Activated B cell treated with CpG ODN at 0.5 μM for 24 hours (primary cell): ENCODE data around the gene CLCN1. TPM values are rescaled to one million over a fixed set of nuclear protein-coding genes. Genes with fewer than 3 reads are reported as not detected.

ENCODE experiments used
- ATAC-seq: fragments of 200-7000 bp; cut with Tn5 transposase; one replicate; pipeline ENCODE4 v1.10.0; 2021; ENCODE audit warnings: low read depth, mild to moderate bottlenecking, moderate library complexity
- CTCF ChIA-PET: fragments of 350-600 bp; sonication (Branson Sonifier 250); formaldehyde crosslinking; loops from one replicate; lab custom pipeline; 2021; ENCODE audit warnings: antibody characterized with exemption; lab: Charles Lee
- POLR2A ChIA-PET: fragments of 350-600 bp; sonication (Branson Sonifier 250); formaldehyde crosslinking; loops from one replicate; lab custom pipeline; 2021; ENCODE audit warnings: antibody characterized with exemption; lab: Charles Lee
- DNase-seq: peaks from one replicate; pipeline ENCODE4 v3.0.0; 2022
- H3K27ac Mint-ChIP-seq: one replicate; pipeline ENCODE4 v1.8.0; 2020; ENCODE audit warnings: mixed read lengths
- H3K27me3 Mint-ChIP-seq: one replicate; pipeline ENCODE4 v1.8.0; 2021; ENCODE audit warnings: mixed read lengths
- H3K36me3 Mint-ChIP-seq: one replicate; pipeline ENCODE4 v1.8.0; 2021; ENCODE audit warnings: low read depth, mixed read lengths
- H3K4me1 Mint-ChIP-seq: one replicate; pipeline ENCODE4 v1.8.0; 2021; ENCODE audit warnings: mixed read lengths
- H3K4me3 Mint-ChIP-seq: one replicate; pipeline ENCODE4 v1.8.0; 2020; ENCODE audit warnings: mild to moderate bottlenecking, mixed read lengths
- H3K9me3 Mint-ChIP-seq: one replicate; pipeline ENCODE4 v1.8.0; 2020; ENCODE audit warnings: mixed read lengths
- intact Hi-C: fragments of 100-400 bp; cut with micrococcal nuclease; formaldehyde crosslinking; loops from one replicate; pipeline ENCODE4 v1.15.1; 2024
- total RNA-seq: library from RNA; stranded (reverse); gene quantifications from 2 replicates; pipeline ENCODE4 v1.2.3, GENCODE V29; 2022
- TF ChIP-seq, protein P1 (sequence below): fragments of 200-600 bp; IDR thresholded peaks from one replicate; pipeline ENCODE4 v1.8.0; 2022; ENCODE audit warnings: antibody characterized with exemption, mild to moderate bottlenecking

CLCN1 gene
- total RNA-seq, 1 donor from 2014 or later: not detected

DNA sequence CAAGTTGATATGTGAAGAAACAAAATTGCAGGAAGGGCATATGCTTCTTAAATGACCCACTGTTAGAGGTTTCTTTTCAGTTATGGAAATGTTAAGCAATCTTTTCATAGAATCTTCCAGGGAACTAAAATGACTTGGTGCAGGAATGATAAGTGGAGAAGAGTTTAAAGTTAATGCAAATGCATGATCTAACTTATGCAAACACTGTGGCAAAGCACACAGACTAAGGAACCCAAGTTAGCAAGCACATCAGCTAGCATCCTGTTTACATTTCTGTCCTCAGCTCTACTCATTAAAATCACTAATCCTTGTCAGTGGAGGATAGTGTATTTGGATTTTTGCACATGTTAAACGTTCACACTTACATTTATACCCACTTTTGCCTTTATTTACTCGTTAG is 9.3 kb downstream of the CLCN1 start:
- ATAC-seq: peak; percentile 62
- POLR2A ChIA-PET: interaction anchor here (1.0 kb wide), 2 partner anchors 54 to 59 kb away, joined by 3 to 6 read pairs; no protein-coding TSS in a partner anchor
- Mint-ChIP-seq H3K27ac (peak overlapping the region; percentile 78), H3K27me3 (no peaks in the 10 kb centered on the region), H3K9me3 (no peaks in the 10 kb centered on the region), H3K4me1 (peaks cover 43% of the 10 kb centered on the region), H3K4me3 (peak overlapping the region; percentile 46), H3K36me3 (no peaks in the 10 kb centered on the region)
- CTCF ChIA-PET: no interaction called here
- DNase-seq: no peak
- intact Hi-C loops: loop anchor here (5.0 kb wide), 2 partner anchors 57 to 82 kb away; partner anchors contain the start of genes EPHA1 and ZYX
- TF ChIP-seq, protein P1, sequence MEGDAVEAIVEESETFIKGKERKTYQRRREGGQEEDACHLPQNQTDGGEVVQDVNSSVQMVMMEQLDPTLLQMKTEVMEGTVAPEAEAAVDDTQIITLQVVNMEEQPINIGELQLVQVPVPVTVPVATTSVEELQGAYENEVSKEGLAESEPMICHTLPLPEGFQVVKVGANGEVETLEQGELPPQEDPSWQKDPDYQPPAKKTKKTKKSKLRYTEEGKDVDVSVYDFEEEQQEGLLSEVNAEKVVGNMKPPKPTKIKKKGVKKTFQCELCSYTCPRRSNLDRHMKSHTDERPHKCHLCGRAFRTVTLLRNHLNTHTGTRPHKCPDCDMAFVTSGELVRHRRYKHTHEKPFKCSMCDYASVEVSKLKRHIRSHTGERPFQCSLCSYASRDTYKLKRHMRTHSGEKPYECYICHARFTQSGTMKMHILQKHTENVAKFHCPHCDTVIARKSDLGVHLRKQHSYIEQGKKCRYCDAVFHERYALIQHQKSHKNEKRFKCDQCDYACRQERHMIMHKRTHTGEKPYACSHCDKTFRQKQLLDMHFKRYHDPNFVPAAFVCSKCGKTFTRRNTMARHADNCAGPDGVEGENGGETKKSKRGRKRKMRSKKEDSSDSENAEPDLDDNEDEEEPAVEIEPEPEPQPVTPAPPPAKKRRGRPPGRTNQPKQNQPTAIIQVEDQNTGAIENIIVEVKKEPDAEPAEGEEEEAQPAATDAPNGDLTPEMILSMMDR: no peak

DNA sequence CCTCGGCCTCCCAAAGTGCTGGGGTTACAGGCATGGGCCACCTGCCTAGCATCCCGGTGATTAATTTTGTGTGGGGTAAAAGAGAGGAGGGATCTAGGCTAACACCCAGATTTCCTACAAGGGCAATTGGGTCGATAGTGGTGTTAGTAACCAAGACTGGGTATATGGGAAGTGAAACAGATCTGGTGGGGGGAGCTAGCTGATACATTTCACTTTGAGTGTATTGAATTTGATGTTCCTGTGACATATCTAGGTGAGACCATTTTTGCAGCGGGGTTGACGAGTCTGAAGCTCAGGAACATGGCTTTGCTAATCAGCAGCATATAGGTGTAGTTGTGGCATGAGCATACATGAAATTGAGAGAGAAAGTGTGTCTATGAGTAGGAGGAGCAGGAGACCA is 12.0 kb downstream of the CLCN1 start:
- DNase-seq (no peak), ATAC-seq (peak; percentile 84)
- Mint-ChIP-seq H3K27ac (peak overlapping the region; percentile 43), H3K9me3 (no peaks in the 10 kb centered on the region), H3K4me1 (peaks cover 43% of the 10 kb centered on the region), H3K27me3 (no peaks in the 10 kb centered on the region), H3K36me3 (no peaks in the 10 kb centered on the region), H3K4me3 (peak overlapping the region; percentile 13)
- TF ChIP-seq, protein P1: no peak
- intact Hi-C loops: loop anchor here (5.0 kb wide), 2 partner anchors 54 to 79 kb away; partner anchors contain the start of genes EPHA1 and ZYX
- CTCF ChIA-PET: interaction anchor here (0.9 kb wide), 1 partner anchor 53 kb away, joined by 3 read pairs; no protein-coding TSS in a partner anchor
- POLR2A ChIA-PET: interaction anchor here (0.7 kb wide), 1 partner anchor 69 kb away, joined by 5 read pairs; no protein-coding TSS in a partner anchor

DNA sequence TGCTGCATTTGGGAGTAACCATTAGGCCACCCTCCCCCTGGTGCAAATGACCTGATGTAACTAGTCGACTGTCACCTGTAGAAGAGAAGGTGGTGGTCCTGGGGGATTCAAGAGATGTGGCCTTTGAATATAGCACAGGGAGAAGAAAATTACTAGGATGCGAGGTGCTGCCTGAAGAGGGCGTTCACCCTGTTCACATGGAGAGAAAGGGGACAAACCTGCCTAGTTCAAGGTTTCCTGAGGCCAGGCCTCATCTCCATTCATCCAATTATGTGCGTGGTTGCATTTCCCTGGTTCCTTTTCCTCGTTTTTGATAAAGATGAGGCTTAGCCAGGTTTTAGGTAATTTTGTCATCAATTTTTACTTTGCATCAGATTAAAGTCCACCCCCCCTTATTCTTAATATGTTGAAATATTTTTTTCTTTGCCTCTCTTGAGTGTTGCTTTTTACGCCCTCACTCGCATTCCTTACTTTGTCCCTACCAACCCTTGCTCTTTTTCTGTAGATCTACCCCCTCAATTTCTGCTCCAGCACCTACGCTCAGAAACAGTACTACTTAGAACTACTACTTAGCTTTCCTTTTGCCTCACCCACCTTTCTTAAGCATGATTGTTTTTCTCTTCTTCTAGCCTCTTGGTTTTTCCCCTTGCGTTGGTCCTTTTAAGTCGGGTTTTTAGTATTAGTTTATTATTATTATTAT is 13.7 kb downstream of the CLCN1 start:
- TF ChIP-seq, protein P1: no peak
- Mint-ChIP-seq H3K36me3 (no peaks in the 10 kb centered on the region), H3K9me3 (no peaks in the 10 kb centered on the region), H3K4me3 (no peak overlapping the region), H3K4me1 (peaks cover 36% of the 10 kb centered on the region), H3K27me3 (no peaks in the 10 kb centered on the region), H3K27ac (no peak overlapping the region)
- ATAC-seq: no peak
- POLR2A ChIA-PET: interaction anchor here (0.7 kb wide), 1 partner anchor 166 kb away, joined by 6 read pairs; no protein-coding TSS in a partner anchor
- no peak for DNase-seq
- intact Hi-C loops: loop anchor here (5.0 kb wide), 2 partner anchors 53 to 78 kb away; partner anchors contain the start of genes EPHA1 and ZYX
- CTCF ChIA-PET: no interaction called here

DNA sequence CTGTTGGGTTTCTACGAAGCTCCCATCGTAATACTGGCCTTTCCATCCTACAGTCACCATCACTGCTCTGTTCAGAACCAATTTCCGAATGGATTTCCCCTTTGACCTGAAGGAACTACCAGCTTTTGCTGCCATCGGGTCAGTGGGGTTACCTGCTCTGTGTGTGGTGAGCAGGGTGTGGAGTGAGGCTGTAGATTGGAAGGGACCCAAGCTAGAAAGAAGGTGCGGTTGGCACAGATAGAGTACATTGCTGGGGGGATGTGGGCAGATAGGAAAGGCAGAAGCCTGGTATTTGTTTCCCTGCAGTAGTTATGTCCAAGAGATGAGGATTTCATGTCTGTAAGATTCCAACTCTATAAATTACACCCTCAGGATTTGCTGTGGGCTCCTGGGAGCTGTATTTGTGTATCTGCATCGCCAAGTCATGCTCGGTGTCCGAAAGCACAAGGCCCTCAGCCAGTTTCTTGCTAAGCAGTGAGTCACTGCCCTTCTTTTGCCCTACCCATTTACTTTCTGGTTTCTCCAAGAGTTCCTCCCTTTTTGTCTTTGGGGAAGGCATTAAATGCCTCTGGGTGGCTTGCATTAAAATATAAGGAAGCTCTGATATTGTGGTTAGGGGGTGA is 15.4 kb downstream of the CLCN1 start:
- ATAC-seq (no peak), DNase-seq (no peak)
- Mint-ChIP-seq H3K27me3 (peaks cover 8% of the 10 kb centered on the region), H3K9me3 (no peaks in the 10 kb centered on the region), H3K27ac (no peak overlapping the region), H3K4me1 (peaks cover 20% of the 10 kb centered on the region), H3K4me3 (no peak overlapping the region), H3K36me3 (no peaks in the 10 kb centered on the region)
- intact Hi-C loops: no loop called here
- CTCF ChIA-PET: no interaction called here
- TF ChIP-seq, protein P1: no peak
- POLR2A ChIA-PET: no interaction called here

DNA sequence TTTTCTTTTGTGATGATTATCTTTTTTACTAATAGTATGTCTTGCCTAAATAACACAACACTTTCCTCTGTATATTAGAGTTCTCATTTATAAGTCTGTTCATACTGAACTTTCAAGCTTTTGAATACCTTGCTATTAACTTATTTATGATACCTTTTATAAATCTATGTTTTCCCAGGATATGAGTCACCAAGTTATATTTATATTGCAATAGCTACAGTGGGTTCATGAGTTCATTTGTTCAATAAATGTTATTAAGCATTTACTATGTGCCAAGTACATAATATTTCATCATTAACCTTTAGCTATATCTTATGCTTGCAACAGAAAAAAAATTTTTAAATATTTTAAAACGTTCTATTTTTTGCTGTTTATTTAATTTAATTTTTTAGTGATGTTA is 18.3 kb downstream of the CLCN1 start:
- H3K4me1 Mint-ChIP-seq: no peaks in the 10 kb centered on the region
- no peaks in the 10 kb centered on the region for H3K9me3 Mint-ChIP-seq
- peaks cover 16% of the 10 kb centered on the region for H3K27me3 Mint-ChIP-seq
- TF ChIP-seq, protein P1: no peak
- H3K36me3 Mint-ChIP-seq: no peaks in the 10 kb centered on the region
- ATAC-seq (no peak), DNase-seq (no peak)
- H3K4me3 Mint-ChIP-seq: no peak overlapping the region
- H3K27ac Mint-ChIP-seq: no peak overlapping the region
- intact Hi-C loops: no loop called here
- ChIA-PET CTCF (no interaction called here), POLR2A (no interaction called here)
